ENCODE data around the gene PCBP3.
"Not testable (repeated sequence)": the region's sequence is repeated elsewhere in the genome, so short reads cannot be mapped to it uniquely, and the experiment has no call there.

Gene PCBP3

GRCh38 chr21:45669382-45669781 lies 25.9 kb downstream of the PCBP3 start:
- no peaks in the 10 kb centered on the region for H3K4me1 ChIP-seq (ENCODE audit: low read depth, poor library complexity, severe bottlenecking)
- H3K79me2 ChIP-seq (ENCODE audit: insufficient read depth, low read depth), result no peaks in the 10 kb centered on the region
- no peaks in the 10 kb centered on the region; the same call in 1 of the 2 replicates for H3K27me3 ChIP-seq (ENCODE audit: insufficient read depth, low read depth)
- H3K9ac ChIP-seq, result no peak overlapping the region
- no peak overlapping the region for H3K27ac ChIP-seq
- H4K20me1 ChIP-seq (ENCODE audit: insufficient read depth), result no peaks in the 10 kb centered on the region
- no peak overlapping the region for H2AFZ ChIP-seq (ENCODE audit: low read depth)
- no peaks in the 10 kb centered on the region for H3K36me3 ChIP-seq (ENCODE audit: insufficient read depth)
- no peak overlapping the region for H3K4me2 ChIP-seq
- H3K4me3 ChIP-seq (IDR thresholded peaks at IDR 0.05; ENCODE audit: insufficient read depth, low read depth, low read length), result no peak overlapping the region
- no peak for TF ChIP-seq CTCF (conservative IDR thresholded peaks at IDR 0.05; ENCODE audit: low read depth, low read length)

GRCh38 chr21:45670731-45671130 lies 27.2 kb downstream of the PCBP3 start:
- H3K27ac ChIP-seq, result no peak overlapping the region
- H2AFZ ChIP-seq (ENCODE audit: low read depth), result no peak overlapping the region
- no peak overlapping the region for H3K4me2 ChIP-seq
- no peak overlapping the region for H3K4me3 ChIP-seq (IDR thresholded peaks at IDR 0.05; ENCODE audit: insufficient read depth, low read depth, low read length)
- H3K36me3 ChIP-seq (ENCODE audit: insufficient read depth), result no peaks in the 10 kb centered on the region
- H3K9ac ChIP-seq, result no peak overlapping the region
- H3K4me1 ChIP-seq (ENCODE audit: low read depth, poor library complexity, severe bottlenecking), result no peaks in the 10 kb centered on the region
- no peaks in the 10 kb centered on the region; the same call in 1 of the 2 replicates for H3K27me3 ChIP-seq (ENCODE audit: insufficient read depth, low read depth)
- H4K20me1 ChIP-seq (ENCODE audit: insufficient read depth), result no peaks in the 10 kb centered on the region
- no peaks in the 10 kb centered on the region for H3K79me2 ChIP-seq (ENCODE audit: insufficient read depth, low read depth)
- TF ChIP-seq CTCF (conservative IDR thresholded peaks at IDR 0.05; ENCODE audit: low read depth, low read length), result no peak

- H3K4me1 ChIP-seq (ENCODE audit: low read depth, poor library complexity, severe bottlenecking); H3K79me2 ChIP-seq (ENCODE audit: insufficient read depth, low read depth); H3K4me3 ChIP-seq (IDR thresholded peaks at IDR 0.05; ENCODE audit: insufficient read depth, low read depth, low read length); H4K20me1 ChIP-seq (ENCODE audit: insufficient read depth); H3K9ac ChIP-seq; H3K27me3 ChIP-seq (ENCODE audit: insufficient read depth, low read depth); H2AFZ ChIP-seq (ENCODE audit: low read depth); H3K27ac ChIP-seq; H3K36me3 ChIP-seq (ENCODE audit: insufficient read depth); H3K4me2 ChIP-seq: not testable (repeated sequence)
Observed at GRCh38 chr21:45678790-45679189, 35.3 kb downstream of the PCBP3 start.

GRCh38 chr21:45680215-45680614 lies 36.7 kb downstream of the PCBP3 start:
- no peak for TF ChIP-seq CTCF (conservative IDR thresholded peaks at IDR 0.05; ENCODE audit: low read depth, low read length)
- Histone ChIP-seq H3K27ac (no peak overlapping the region), H3K4me1 (ENCODE audit: low read depth, poor library complexity, severe bottlenecking) (no peaks in the 10 kb centered on the region), H3K9ac (no peak overlapping the region), H3K79me2 (ENCODE audit: insufficient read depth, low read depth) (no peaks in the 10 kb centered on the region), H2AFZ (ENCODE audit: low read depth) (no peak overlapping the region), H3K4me2 (no peak overlapping the region), H3K4me3 (IDR thresholded peaks at IDR 0.05; ENCODE audit: insufficient read depth, low read depth, low read length) (no peak overlapping the region), H4K20me1 (ENCODE audit: insufficient read depth) (no peaks in the 10 kb centered on the region), H3K36me3 (ENCODE audit: insufficient read depth) (no peaks in the 10 kb centered on the region), H3K27me3 (ENCODE audit: insufficient read depth, low read depth) (peaks cover 9% of the 10 kb centered on the region; the same call in 1 of the 2 replicates)

- Histone ChIP-seq H3K9ac (no peak overlapping the region), H3K79me2 (ENCODE audit: insufficient read depth, low read depth) (no peaks in the 10 kb centered on the region), H3K4me2 (no peak overlapping the region), H3K36me3 (ENCODE audit: insufficient read depth) (no peaks in the 10 kb centered on the region), H4K20me1 (ENCODE audit: insufficient read depth) (no peaks in the 10 kb centered on the region), H3K4me3 (IDR thresholded peaks at IDR 0.05; ENCODE audit: insufficient read depth, low read depth, low read length) (no peak overlapping the region), H3K27ac (no peak overlapping the region), H3K27me3 (ENCODE audit: insufficient read depth, low read depth) (peaks cover 27% of the 10 kb centered on the region; the same call in 1 of the 2 replicates), H2AFZ (ENCODE audit: low read depth) (no peak overlapping the region), H3K4me1 (ENCODE audit: low read depth, poor library complexity, severe bottlenecking) (no peaks in the 10 kb centered on the region)
- TF ChIP-seq CTCF (conservative IDR thresholded peaks at IDR 0.05; ENCODE audit: low read depth, low read length), result no peak
Observed at GRCh38 chr21:45695086-45695485, 51.6 kb downstream of the PCBP3 start.
